ENCODE data around the gene PRMT1.

The PRMT1 gene

GRCh38 chr19:49730166-49730565 lies 53.1 kb downstream of the PRMT1 start:
- DNase-seq = no peak

All from CD4-positive, alpha-beta T cell treated with Interleukin-17A for 1 hour (primary cell).